ENCODE data around the gene MORC1.

DNA sequence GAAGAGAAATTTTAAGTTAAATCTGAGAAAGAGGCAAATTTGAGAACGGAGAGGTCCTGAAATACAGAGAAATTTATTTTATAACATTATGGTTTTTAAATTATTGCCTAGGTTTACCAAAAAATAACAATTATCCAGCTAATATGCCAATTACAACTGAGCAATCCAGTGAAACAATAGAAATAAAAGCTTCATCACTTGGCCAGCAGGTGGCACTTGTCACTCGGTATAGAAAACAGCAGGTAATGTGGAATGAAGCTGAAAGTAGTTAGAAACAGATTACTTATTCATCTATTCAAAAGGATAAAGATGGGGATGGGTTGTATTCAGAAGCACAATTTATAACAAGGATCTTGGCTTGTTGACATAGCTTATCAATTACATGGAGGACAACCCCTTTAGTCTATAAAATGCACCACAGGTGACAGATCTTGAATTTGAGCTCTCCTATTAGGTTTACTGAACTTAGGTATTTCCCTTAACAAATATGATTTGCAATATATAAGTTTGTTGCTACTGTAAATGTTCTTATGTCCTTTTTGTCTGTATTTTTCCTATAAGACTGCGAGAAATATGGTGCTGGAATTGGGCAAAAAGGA, 94.2 kb downstream of the MORC1 start:
- TF ChIP-seq, protein P1, sequence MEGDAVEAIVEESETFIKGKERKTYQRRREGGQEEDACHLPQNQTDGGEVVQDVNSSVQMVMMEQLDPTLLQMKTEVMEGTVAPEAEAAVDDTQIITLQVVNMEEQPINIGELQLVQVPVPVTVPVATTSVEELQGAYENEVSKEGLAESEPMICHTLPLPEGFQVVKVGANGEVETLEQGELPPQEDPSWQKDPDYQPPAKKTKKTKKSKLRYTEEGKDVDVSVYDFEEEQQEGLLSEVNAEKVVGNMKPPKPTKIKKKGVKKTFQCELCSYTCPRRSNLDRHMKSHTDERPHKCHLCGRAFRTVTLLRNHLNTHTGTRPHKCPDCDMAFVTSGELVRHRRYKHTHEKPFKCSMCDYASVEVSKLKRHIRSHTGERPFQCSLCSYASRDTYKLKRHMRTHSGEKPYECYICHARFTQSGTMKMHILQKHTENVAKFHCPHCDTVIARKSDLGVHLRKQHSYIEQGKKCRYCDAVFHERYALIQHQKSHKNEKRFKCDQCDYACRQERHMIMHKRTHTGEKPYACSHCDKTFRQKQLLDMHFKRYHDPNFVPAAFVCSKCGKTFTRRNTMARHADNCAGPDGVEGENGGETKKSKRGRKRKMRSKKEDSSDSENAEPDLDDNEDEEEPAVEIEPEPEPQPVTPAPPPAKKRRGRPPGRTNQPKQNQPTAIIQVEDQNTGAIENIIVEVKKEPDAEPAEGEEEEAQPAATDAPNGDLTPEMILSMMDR (IDR thresholded peaks at IDR 0.05), result peak; percentile 90
- TF ChIP-seq ESRRA (IDR thresholded peaks at IDR 0.05; ENCODE audit: borderline replicate concordance, low read length), result no peak
- TF ChIP-seq NR3C1 (IDR thresholded peaks at IDR 0.05), result no peak
- TF ChIP-seq, protein P2, sequence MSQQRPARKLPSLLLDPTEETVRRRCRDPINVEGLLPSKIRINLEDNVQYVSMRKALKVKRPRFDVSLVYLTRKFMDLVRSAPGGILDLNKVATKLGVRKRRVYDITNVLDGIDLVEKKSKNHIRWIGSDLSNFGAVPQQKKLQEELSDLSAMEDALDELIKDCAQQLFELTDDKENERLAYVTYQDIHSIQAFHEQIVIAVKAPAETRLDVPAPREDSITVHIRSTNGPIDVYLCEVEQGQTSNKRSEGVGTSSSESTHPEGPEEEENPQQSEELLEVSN (IDR thresholded peaks at IDR 0.05; ENCODE audit: borderline replicate concordance, low read depth), result no peak
- TF ChIP-seq CEBPB (IDR thresholded peaks at IDR 0.05), result no peak
- no peak for TF ChIP-seq RFX5 (IDR thresholded peaks at IDR 0.05)

Measured in A549 (cell line).